Naive thymus-derived CD8-positive, alpha-beta T cell (primary cell): ENCODE data around the gene DAD1. TPM values are rescaled to one million over a fixed set of nuclear protein-coding genes. Genes with fewer than 3 reads are reported as not detected.

Experiments used
- ATAC-seq, 2 donors: fragments of 150-1000 bp; cut with Tn5 transposase in 1 of 2; sonication (Bioruptor Pico), chemical (Tn5 transposase) in 1 of 2; 1 replicate in 1 of 2; 2 replicates in 1 of 2; pipeline ENCODE4 v1.10.0; 2021; ENCODE audit warnings: mild to moderate bottlenecking in 2 of 2, moderate library complexity in 2 of 2
- POLR2A ChIA-PET: fragments of 350-600 bp; sonication (Branson Sonifier 250); formaldehyde crosslinking; loops from one replicate; lab custom pipeline; 2021; ENCODE audit warnings: antibody characterized with exemption; lab: Charles Lee
- DNase-seq, 10 donors: peaks; one replicate each; pipeline versions ENCODE4 v3.0.0 to v3.0.0-alpha.2; 2020 to 2022
- H3K27ac Mint-ChIP-seq, 10 donors: one replicate each; pipeline ENCODE4 v1.8.0; 2020 to 2022; ENCODE audit warnings: mild to moderate bottlenecking in 10 of 10, mixed read lengths in 10 of 10, moderate library complexity in 4 of 10, inconsistent platforms in 1 of 10
- H3K27me3 Mint-ChIP-seq, 5 donors: one replicate each; pipeline ENCODE4 v1.8.0; 2021 to 2022; ENCODE audit warnings: mixed read lengths in 5 of 5
- H3K36me3 Mint-ChIP-seq, 3 donors: one replicate each; pipeline ENCODE4 v1.8.0; 2020 to 2022; ENCODE audit warnings: mixed read lengths in 3 of 3, mild to moderate bottlenecking in 2 of 3, inconsistent platforms in 1 of 3
- H3K4me1 Mint-ChIP-seq, 4 donors: one replicate each; pipeline ENCODE4 v1.8.0; 2021 to 2022; ENCODE audit warnings: mixed read lengths in 4 of 4
- H3K4me3 Mint-ChIP-seq, 10 donors: one replicate each; pipeline ENCODE4 v1.8.0; 2020 to 2022; ENCODE audit warnings: mild to moderate bottlenecking in 10 of 10, mixed read lengths in 10 of 10, moderate library complexity in 6 of 10, inconsistent platforms in 1 of 10
- H3K9me3 Mint-ChIP-seq, 9 donors: one replicate each; pipeline ENCODE4 v1.8.0; 2020 to 2022; ENCODE audit warnings: mixed read lengths in 9 of 9, mild to moderate bottlenecking in 3 of 9, inconsistent platforms in 1 of 9, moderate library complexity in 1 of 9
- polyA plus RNA-seq, 3 donors: library from polyadenylated mRNA; unstranded; fragments of 300-500 nt; fragmentation: Illumina TruSeq; gene quantifications; one replicate each; pipeline ENCODE4 v1.2.3, GENCODE V29; 2021
- total RNA-seq, 8 experiments: library from RNA in 2 of 8; stranded (reverse) in 2 of 8; gene quantifications; one replicate each; pipeline ENCODE4 v1.2.3 and lab custom pipeline; 2021 to 2026

DAD1 gene
- total and polyA plus RNA-seq, 5 experiments from 2014 or later = 120 to 660 (median 610) TPM

GRCh38 chr14:22540811-22541360, 48.1 kb downstream of the DAD1 start:
- Mint-ChIP-seq H3K4me1 (peaks cover 58 to 98% (median 97%) of the 10 kb centered on the region in 4 donors), H3K36me3 (peaks cover 30 to 96% (median 82%) of the 10 kb centered on the region in 3 donors), H3K27ac (peak overlapping the region; percentile 90 to 100 (median 97)), H3K27me3 (no peaks in the 10 kb centered on the region), H3K9me3 (no peaks in the 10 kb centered on the region), H3K4me3 (peak overlapping the region; percentile 70 to 89 (median 83))
- DNase-seq (no peak), ATAC-seq (peak in 1 of 2 donors; percentile 27)
- POLR2A ChIA-PET = interaction anchor here (0.6 to 20.6 kb wide), 8 partner anchors 10 to 562 kb away, joined by 3 to 879 read pairs (median 13); no protein-coding TSS in a partner anchor

- ATAC-seq (peak in 1 of 2 donors; percentile 4), DNase-seq (no peak)
- Mint-ChIP-seq H3K27ac (peak overlapping the region; percentile 90 to 100 (median 97)), H3K4me3 (peak overlapping the region; percentile 70 to 89 (median 83)), H3K27me3 (no peaks in the 10 kb centered on the region), H3K4me1 (peaks cover 57 to 97% (median 95%) of the 10 kb centered on the region in 4 donors), H3K36me3 (peaks cover 30 to 93% (median 83%) of the 10 kb centered on the region in 3 donors), H3K9me3 (no peaks in the 10 kb centered on the region)
- POLR2A ChIA-PET = interaction anchor here (2.4 to 20.6 kb wide), 5 partner anchors 11 to 31 kb away, joined by 8 to 879 read pairs (median 91); no protein-coding TSS in a partner anchor
These were observed 48.7 kb downstream of the DAD1 start for GRCh38 chr14:22540293-22540692.

- H3K4me3 Mint-ChIP-seq = peak overlapping the region; percentile 70 to 89 (median 83)
- H3K4me1 Mint-ChIP-seq = peaks cover 55 to 97% (median 95%) of the 10 kb centered on the region in 4 donors
- peaks cover 30 to 93% (median 83%) of the 10 kb centered on the region in 3 donors for H3K36me3 Mint-ChIP-seq
- no peak for DNase-seq
- H3K27me3 Mint-ChIP-seq = no peaks in the 10 kb centered on the region
- peak overlapping the region; percentile 90 to 100 (median 97) for H3K27ac Mint-ChIP-seq
- H3K9me3 Mint-ChIP-seq = no peaks in the 10 kb centered on the region
- POLR2A ChIA-PET = interaction anchor here (0.6 to 20.6 kb wide), 9 partner anchors 11 to 616 kb away, joined by 3 to 879 read pairs (median 5); no protein-coding TSS in a partner anchor
- ATAC-seq = peak; percentile 4 to 19
These were observed 49.2 kb downstream of the DAD1 start for GRCh38 chr14:22539831-22540230.

GRCh38 chr14:22538671-22539228, 50.3 kb downstream of the DAD1 start:
- Mint-ChIP-seq H3K4me3 (peak overlapping the region; percentile 70 to 89 (median 83)), H3K9me3 (no peaks in the 10 kb centered on the region), H3K27me3 (no peaks in the 10 kb centered on the region), H3K4me1 (peaks cover 54 to 95% (median 94%) of the 10 kb centered on the region in 4 donors), H3K27ac (peak overlapping the region; percentile 90 to 100 (median 97)), H3K36me3 (peaks cover 30 to 92% (median 82%) of the 10 kb centered on the region in 3 donors)
- POLR2A ChIA-PET = interaction anchor here (1.1 to 20.6 kb wide), 13 partner anchors 10 to 771 kb away, joined by 3 to 879 read pairs (median 5); no protein-coding TSS in a partner anchor
- DNase-seq (no peak), ATAC-seq (peak in 1 of 2 donors; percentile 11)

GRCh38 chr14:22537436-22538310, 51.4 kb downstream of the DAD1 start:
- Mint-ChIP-seq H3K36me3 (peaks cover 33 to 93% (median 87%) of the 10 kb centered on the region in 3 donors), H3K9me3 (no peaks in the 10 kb centered on the region), H3K4me1 (peaks cover 58 to 96% (median 94%) of the 10 kb centered on the region in 4 donors), H3K27ac (peak overlapping the region; percentile 90 to 100 (median 97)), H3K27me3 (no peaks in the 10 kb centered on the region), H3K4me3 (peak overlapping the region; percentile 70 to 89 (median 83))
- DNase-seq (no peak), ATAC-seq (peak; percentile 9 to 40)
- POLR2A ChIA-PET = interaction anchor here (0.5 to 20.6 kb wide), 16 partner anchors 9 to 1077 kb away, joined by 3 to 879 read pairs (median 4); no protein-coding TSS in a partner anchor

GRCh38 chr14:22536853-22537338, 52.1 kb downstream of the DAD1 start:
- H3K4me1 Mint-ChIP-seq = peaks cover 57 to 96% (median 94%) of the 10 kb centered on the region in 4 donors
- H3K4me3 Mint-ChIP-seq = peak overlapping the region; percentile 70 to 89 (median 83)
- no peaks in the 10 kb centered on the region for H3K9me3 Mint-ChIP-seq
- ATAC-seq = peak; percentile 74 to 81
- H3K27me3 Mint-ChIP-seq = no peaks in the 10 kb centered on the region
- DNase-seq = peak in 5 of 10 donors; percentile 47 to 86 (median 69)
- H3K27ac Mint-ChIP-seq = peak overlapping the region; percentile 90 to 100 (median 97)
- peaks cover 28 to 93% (median 82%) of the 10 kb centered on the region in 3 donors for H3K36me3 Mint-ChIP-seq
- POLR2A ChIA-PET = interaction anchor here (0.8 to 20.6 kb wide), 10 partner anchors 8 to 813 kb away, joined by 3 to 879 read pairs (median 15); no protein-coding TSS in a partner anchor

GRCh38 chr14:22535916-22536315, 53.1 kb downstream of the DAD1 start:
- Mint-ChIP-seq H3K4me1 (peaks cover 55 to 96% (median 94%) of the 10 kb centered on the region in 4 donors), H3K4me3 (peak overlapping the region in 8 of 10 donors; percentile 44 to 82 (median 79)), H3K27ac (peak overlapping the region; percentile 23 to 100 (median 94)), H3K27me3 (no peaks in the 10 kb centered on the region), H3K36me3 (peaks cover 28 to 93% (median 78%) of the 10 kb centered on the region in 3 donors), H3K9me3 (no peaks in the 10 kb centered on the region)
- POLR2A ChIA-PET = interaction anchor here (3.3 to 20.6 kb wide), 5 partner anchors 7 to 26 kb away, joined by 24 to 879 read pairs (median 181); no protein-coding TSS in a partner anchor
- no peak for ATAC-seq
- no peak for DNase-seq

GRCh38 chr14:22535126-22535525, 53.9 kb downstream of the DAD1 start:
- Mint-ChIP-seq H3K9me3 (no peaks in the 10 kb centered on the region), H3K4me1 (peaks cover 50 to 94% (median 93%) of the 10 kb centered on the region in 4 donors), H3K27ac (peak overlapping the region; percentile 76 to 100 (median 92)), H3K4me3 (peak overlapping the region; percentile 73 to 82 (median 78)), H3K36me3 (peaks cover 26 to 90% (median 74%) of the 10 kb centered on the region in 3 donors), H3K27me3 (no peaks in the 10 kb centered on the region)
- no peak for DNase-seq
- no peak for ATAC-seq
- POLR2A ChIA-PET = interaction anchor here (0.6 to 20.6 kb wide), 4 partner anchors 9 to 535 kb away, joined by 5 to 879 read pairs (median 206); no protein-coding TSS in a partner anchor

- ATAC-seq = no peak
- POLR2A ChIA-PET = interaction anchor here (0.6 to 20.6 kb wide), 5 partner anchors 8 to 892 kb away, joined by 5 to 879 read pairs (median 6); no protein-coding TSS in a partner anchor
- Mint-ChIP-seq H3K4me1 (peaks cover 50 to 94% (median 93%) of the 10 kb centered on the region in 4 donors), H3K27me3 (no peaks in the 10 kb centered on the region), H3K4me3 (peak overlapping the region; percentile 73 to 82 (median 78)), H3K9me3 (no peaks in the 10 kb centered on the region), H3K36me3 (peaks cover 29 to 90% (median 73%) of the 10 kb centered on the region in 3 donors), H3K27ac (peak overlapping the region; percentile 76 to 100 (median 92))
- DNase-seq = no peak
These were observed 54.5 kb downstream of the DAD1 start for GRCh38 chr14:22534547-22534946.

GRCh38 chr14:22533739-22534359, 55.2 kb downstream of the DAD1 start:
- peak overlapping the region; percentile 76 to 99 (median 96) for H3K27ac Mint-ChIP-seq
- no peaks in the 10 kb centered on the region for H3K27me3 Mint-ChIP-seq
- no peaks in the 10 kb centered on the region for H3K9me3 Mint-ChIP-seq
- peak overlapping the region; percentile 75 to 91 (median 88) for H3K4me3 Mint-ChIP-seq
- peaks cover 34 to 90% (median 72%) of the 10 kb centered on the region in 3 donors for H3K36me3 Mint-ChIP-seq
- H3K4me1 Mint-ChIP-seq = peaks cover 49 to 94% (median 93%) of the 10 kb centered on the region in 4 donors
- ATAC-seq (no peak), DNase-seq (no peak)
- POLR2A ChIA-PET = interaction anchor here (1.0 to 20.6 kb wide), 10 partner anchors 6 to 892 kb away, joined by 3 to 879 read pairs (median 8); no protein-coding TSS in a partner anchor
